Measurements from ENCODE around the gene INCA1. TPM values are rescaled to one million over a fixed set of nuclear protein-coding genes. Genes with fewer than 3 reads are reported as not detected.

INCA1 gene
- total RNA-seq, 1 experiment from 2014 or later: 1.3 TPM

DNA sequence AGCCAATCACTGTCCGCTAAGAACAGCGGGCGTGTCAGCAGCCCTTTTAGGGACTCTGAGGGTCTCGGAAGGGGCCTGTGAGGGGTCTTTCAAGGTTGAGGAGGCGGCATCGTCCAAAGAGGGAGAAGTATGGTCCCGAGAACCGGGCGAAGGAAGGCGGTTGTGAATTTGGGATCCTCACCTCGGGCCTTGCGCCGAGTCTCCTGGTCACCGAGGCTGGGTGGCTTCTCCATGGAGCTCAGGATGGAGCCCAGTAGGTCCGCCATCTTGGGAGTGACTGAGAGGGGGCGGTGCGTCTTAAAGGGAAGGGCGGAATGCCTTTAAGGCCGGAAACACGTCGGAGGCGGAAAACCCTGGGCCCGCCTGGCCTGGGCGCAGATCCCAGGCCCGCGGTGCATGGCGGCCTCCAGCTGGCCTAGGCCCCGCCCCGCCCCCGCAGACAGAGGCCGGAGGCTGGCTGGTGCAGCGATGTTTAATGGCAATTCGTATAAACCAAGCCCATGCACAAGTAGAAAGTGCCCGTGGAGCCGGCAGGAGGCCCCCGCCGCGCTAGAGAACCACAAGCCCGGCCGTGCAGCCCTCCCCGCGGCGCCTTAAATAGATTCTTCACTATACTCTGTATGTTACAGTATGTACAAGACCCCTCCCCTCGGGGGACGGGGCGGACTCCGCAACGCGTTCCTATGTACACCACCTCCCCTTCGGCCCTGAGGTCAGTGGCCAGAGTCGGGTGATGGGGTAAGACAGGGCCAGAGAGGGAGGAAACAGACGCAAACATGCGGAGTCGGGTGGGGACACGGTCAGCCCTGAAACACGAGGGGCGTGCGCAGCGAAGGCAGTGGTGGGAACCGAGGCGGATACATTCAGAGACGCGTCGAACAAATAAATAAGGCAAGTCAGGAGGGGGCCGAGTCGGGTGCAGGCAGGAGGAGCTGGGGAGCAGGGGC lies 29.5 kb downstream of the INCA1 start, which contains the start of gene SPAG7:
TSS of gene SPAG7 (minus strand) at position 279 of the 947 bp plus-strand sequence. CDS start at position 266, 13 bp downstream.
- Histone ChIP-seq H3K9me3 (ENCODE audit: control insufficient read depth, low read depth, low read length) (no peaks in the 10 kb centered on the region), H2BK15ac (ENCODE audit: low read depth, low read length) (no peak within 1 kb of the TSS), H3K23me2 (ENCODE audit: insufficient read length, low read depth, low read length, poor library complexity, severe bottlenecking) (peaks cover 23% of the 10 kb centered on the region), H3K18ac (ENCODE audit: insufficient read length, low read depth, low read length) (peak within 1 kb of the TSS; percentile 97), H3T11ph (ENCODE audit: low read length) (no peak within 1 kb of the TSS), H2BK12ac (ENCODE audit: insufficient read length, low read depth, low read length) (no peak within 1 kb of the TSS), H3K79me2 (ENCODE audit: insufficient read depth, low read length) (peaks cover 2% of the 10 kb centered on the region; the same call in 1 of the 2 replicates), H3K4ac (ENCODE audit: low read depth, low read length) (no peak within 1 kb of the TSS; the same call in 1 of the 2 replicates), H2AK5ac (ENCODE audit: insufficient read length, low read length) (no peak within 1 kb of the TSS), H3K27me3 (ENCODE audit: insufficient read depth, low read length) (no peaks in the 10 kb centered on the region), H4K20me1 (ENCODE audit: control insufficient read depth, insufficient read depth, insufficient read length) (no peaks in the 10 kb centered on the region), H2BK5ac (ENCODE audit: insufficient read length, low read length) (no peak within 1 kb of the TSS), H3K23ac (ENCODE audit: insufficient read length, low read depth, low read length) (no peak within 1 kb of the TSS), H3K4me2 (ENCODE audit: insufficient read depth, insufficient read length, low read length) (peak within 1 kb of the TSS; percentile 90), H2AFZ (ENCODE audit: low read length) (no peak within 1 kb of the TSS), H3K14ac (ENCODE audit: insufficient read depth, low read length) (peak within 1 kb of the TSS; percentile 97), H3K56ac (ENCODE audit: insufficient read length, low read depth, low read length) (no peak within 1 kb of the TSS), H4K91ac (ENCODE audit: insufficient read length, low read depth, low read length) (no peak within 1 kb of the TSS), H3K79me1 (ENCODE audit: insufficient read depth, low read depth, low read length, poor library complexity, severe bottlenecking) (peaks cover 2% of the 10 kb centered on the region), H3K27ac (ENCODE audit: insufficient read length, low read depth, low read length) (peak within 1 kb of the TSS; percentile 71), H3K9ac (ENCODE audit: extremely low read depth, insufficient read length, low read length) (peak within 1 kb of the TSS; percentile 93), H2BK20ac (ENCODE audit: low read depth, low read length, poor library complexity, severe bottlenecking) (no peak within 1 kb of the TSS), H4K8ac (replicated peaks; ENCODE audit: insufficient read length, low read depth, low read length) (no peak within 1 kb of the TSS), H2BK120ac (ENCODE audit: low read depth, low read length, poor library complexity, severe bottlenecking) (no peak within 1 kb of the TSS), H3K4me1 (ENCODE audit: insufficient read depth, low read length) (peaks cover 7% of the 10 kb centered on the region; the same call in 1 of the 2 replicates), H4K5ac (ENCODE audit: insufficient read length, low read depth, low read length) (peak within 1 kb of the TSS; percentile 40)
- Mint-ChIP-seq H3K27me3 (ENCODE audit: low read depth) (peaks cover 3% of the 10 kb centered on the region; the same call in 1 of the 2 replicates), H3K4me3 (no peak within 1 kb of the TSS), H3K9me3 (peaks cover 5 to 24% of the 10 kb centered on the region in 2 experiments; a peak in 4 of 5 replicates), H3K36me3 (ENCODE audit: insufficient read depth in 1 of 3, low read depth in 3 of 3) (peaks cover 33 to 45% (median 42%) of the 10 kb centered on the region in 3 experiments), H3K27ac (peak within 1 kb of the TSS in 2 of 3 experiments; percentile 23 to 85; a peak in 5 of 7 replicates), H3K4me1 (peaks cover 28 to 31% of the 10 kb centered on the region in 2 experiments)
- peak; percentile 98 for DNase-seq
- TF ChIP-seq, protein P1, sequence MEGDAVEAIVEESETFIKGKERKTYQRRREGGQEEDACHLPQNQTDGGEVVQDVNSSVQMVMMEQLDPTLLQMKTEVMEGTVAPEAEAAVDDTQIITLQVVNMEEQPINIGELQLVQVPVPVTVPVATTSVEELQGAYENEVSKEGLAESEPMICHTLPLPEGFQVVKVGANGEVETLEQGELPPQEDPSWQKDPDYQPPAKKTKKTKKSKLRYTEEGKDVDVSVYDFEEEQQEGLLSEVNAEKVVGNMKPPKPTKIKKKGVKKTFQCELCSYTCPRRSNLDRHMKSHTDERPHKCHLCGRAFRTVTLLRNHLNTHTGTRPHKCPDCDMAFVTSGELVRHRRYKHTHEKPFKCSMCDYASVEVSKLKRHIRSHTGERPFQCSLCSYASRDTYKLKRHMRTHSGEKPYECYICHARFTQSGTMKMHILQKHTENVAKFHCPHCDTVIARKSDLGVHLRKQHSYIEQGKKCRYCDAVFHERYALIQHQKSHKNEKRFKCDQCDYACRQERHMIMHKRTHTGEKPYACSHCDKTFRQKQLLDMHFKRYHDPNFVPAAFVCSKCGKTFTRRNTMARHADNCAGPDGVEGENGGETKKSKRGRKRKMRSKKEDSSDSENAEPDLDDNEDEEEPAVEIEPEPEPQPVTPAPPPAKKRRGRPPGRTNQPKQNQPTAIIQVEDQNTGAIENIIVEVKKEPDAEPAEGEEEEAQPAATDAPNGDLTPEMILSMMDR (conservative IDR thresholded peaks at IDR 0.05): no peak
- WGBS (ENCODE audit: extremely low coverage, insufficient read length, low lambda C conversion rate): no CpG with 5 or more reads among the region's 66 CpGs

Data from H9 (cell line).